ENCODE results near the gene PTGES3.
A peak's percentile ranks its signal among the peaks of the same experiment; 100 is the strongest.

Gene PTGES3

DNA sequence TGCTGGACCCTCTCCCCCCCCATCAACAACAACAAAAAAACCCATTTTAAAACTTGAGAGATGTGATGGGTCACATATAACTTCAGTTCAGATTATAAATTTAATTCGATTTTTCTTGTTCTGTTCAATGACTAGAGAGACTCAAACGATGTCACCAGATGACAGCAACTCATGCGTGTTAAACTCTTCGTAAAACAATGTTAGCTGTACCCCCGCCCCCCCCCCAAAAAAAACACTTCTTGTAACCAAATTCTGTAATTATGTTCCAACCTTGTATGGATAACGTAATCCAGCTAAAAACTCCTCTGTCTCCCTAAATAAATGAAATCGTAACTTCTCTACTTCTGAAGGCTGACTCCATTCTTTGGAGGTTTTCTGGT lies 37.6 kb upstream of the PTGES3 start (continued):
- peak; percentile 6; the same call in 1 of the 2 replicates for TF ChIP-seq ZNF654 (tag by site-specific recombination; IDR thresholded peaks at IDR 0.05; ENCODE audit: low read depth)
- TF ChIP-seq ZNF76 (tag by site-specific recombination; IDR thresholded peaks at IDR 0.05; ENCODE audit: borderline replicate concordance, low read depth): no peak
- no peak for TF ChIP-seq ZNF266 (tag by site-specific recombination; IDR thresholded peaks at IDR 0.05; ENCODE audit: low read depth)
- 0 out of 2 replicates have a peak, but pooled peaks have one; percentile 7 for TF ChIP-seq KLF8 (tag by site-specific recombination; IDR thresholded peaks at IDR 0.05)

DNA sequence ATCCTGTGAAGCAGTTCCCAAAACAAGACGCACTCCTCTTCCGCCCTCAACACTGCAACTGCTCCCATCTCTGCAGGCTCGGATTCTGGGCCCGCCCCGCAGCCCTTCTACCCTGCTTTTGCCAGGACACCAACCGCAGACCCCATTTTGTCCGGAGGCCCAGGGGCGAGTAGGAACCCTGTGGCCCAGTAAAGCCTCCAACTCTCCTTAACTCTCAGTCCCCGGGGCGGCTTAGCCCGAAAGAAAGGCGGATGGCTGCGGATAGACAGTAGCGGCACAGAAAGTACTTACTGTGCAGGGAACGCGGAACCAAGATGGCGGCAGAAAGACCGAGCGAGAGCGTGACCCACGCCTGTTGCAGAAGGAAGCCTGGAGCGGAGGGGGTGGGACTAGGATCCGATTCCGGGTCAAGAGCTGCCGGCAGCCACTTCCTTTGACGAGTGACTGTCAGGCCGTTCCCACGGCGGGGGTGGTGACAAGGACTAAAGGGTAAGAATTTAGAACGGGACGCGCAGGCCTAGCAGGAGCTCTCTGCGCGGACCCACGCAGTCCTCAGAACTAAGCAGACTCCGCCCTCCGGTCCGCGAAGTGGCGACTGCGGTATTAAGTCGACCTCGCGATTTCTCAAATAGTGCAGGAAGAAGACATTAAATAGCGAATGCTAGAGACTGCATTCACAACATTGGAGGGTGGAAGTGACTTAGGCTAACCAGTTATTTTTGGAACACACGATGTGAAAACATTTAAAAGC lies 37.1 kb upstream of the PTGES3 start, which contains the start of gene NACA:
Gene NACA (minus strand): TSS at position 328 of the 751 bp plus-strand sequence. CDS start 778 bp downstream, outside the sequence.
- H3K36me3 ChIP-seq (ENCODE audit: control insufficient read depth in 2 of 2, insufficient read depth in 1 of 2, low read length in 2 of 2): peaks cover 23 to 71% of the 10 kb centered on the region in 2 experiments
- CTCF ChIA-PET: interaction anchor here (0.6 to 1.7 kb wide), 5 partner anchors 57 to 387 kb away, joined by 3 to 9 read pairs (median 5); partner anchors contain the start of gene STAT6
- POLR2A ChIA-PET: interaction anchor here (0.5 to 5.1 kb wide), 25 partner anchors 9 to 751 kb away, joined by 3 to 63 read pairs (median 5); partner anchors contain the start of genes ATP5F1B, LRP1, PRIM1 and PTGES3
- TF ChIP-seq, protein P1, sequence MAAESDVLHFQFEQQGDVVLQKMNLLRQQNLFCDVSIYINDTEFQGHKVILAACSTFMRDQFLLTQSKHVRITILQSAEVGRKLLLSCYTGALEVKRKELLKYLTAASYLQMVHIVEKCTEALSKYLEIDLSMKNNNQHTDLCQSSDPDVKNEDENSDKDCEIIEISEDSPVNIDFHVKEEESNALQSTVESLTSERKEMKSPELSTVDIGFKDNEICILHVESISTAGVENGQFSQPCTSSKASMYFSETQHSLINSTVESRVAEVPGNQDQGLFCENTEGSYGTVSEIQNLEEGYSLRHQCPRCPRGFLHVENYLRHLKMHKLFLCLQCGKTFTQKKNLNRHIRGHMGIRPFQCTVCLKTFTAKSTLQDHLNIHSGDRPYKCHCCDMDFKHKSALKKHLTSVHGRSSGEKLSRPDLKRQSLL (tag by site-specific recombination; IDR thresholded peaks at IDR 0.05): peak; percentile 43; the same call in 1 of the 2 replicates
- no peak for TF ChIP-seq ZNF292 (tag by site-specific recombination; IDR thresholded peaks at IDR 0.05; ENCODE audit: borderline replicate concordance, low read depth)
- TF ChIP-seq, protein P2, sequence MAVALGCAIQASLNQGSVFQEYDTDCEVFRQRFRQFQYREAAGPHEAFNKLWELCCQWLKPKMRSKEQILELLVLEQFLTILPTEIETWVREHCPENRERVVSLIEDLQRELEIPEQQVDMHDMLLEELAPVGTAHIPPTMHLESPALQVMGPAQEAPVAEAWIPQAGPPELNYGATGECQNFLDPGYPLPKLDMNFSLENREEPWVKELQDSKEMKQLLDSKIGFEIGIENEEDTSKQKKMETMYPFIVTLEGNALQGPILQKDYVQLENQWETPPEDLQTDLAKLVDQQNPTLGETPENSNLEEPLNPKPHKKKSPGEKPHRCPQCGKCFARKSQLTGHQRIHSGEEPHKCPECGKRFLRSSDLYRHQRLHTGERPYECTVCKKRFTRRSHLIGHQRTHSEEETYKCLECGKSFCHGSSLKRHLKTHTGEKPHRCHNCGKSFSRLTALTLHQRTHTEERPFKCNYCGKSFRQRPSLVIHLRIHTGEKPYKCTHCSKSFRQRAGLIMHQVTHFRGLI (tag by site-specific recombination; IDR thresholded peaks at IDR 0.05): no peak
- peak; percentile 79; the same call in 1 of the 2 replicates for TF ChIP-seq ZSCAN23 (tag by site-specific recombination; IDR thresholded peaks at IDR 0.05)
- peak; percentile 98 for TF ChIP-seq ZNF2 (tag by site-specific recombination; IDR thresholded peaks at IDR 0.05)
- TF ChIP-seq, protein P3, sequence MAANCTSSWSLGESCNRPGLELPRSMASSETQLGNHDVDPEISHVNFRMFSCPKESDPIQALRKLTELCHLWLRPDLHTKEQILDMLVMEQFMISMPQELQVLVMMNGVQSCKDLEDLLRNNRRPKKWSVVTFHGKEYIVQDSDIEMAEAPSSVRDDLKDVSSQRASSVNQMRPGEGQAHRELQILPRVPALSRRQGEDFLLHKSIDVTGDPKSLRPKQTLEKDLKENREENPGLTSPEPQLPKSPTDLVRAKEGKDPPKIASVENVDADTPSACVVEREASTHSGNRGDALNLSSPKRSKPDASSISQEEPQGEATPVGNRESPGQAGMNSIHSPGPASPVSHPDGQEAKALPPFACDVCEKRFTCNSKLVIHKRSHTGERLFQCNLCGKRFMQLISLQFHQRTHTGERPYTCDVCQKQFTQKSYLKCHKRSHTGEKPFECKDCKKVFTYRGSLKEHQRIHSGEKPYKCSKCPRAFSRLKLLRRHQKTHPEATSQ (tag by site-specific recombination; IDR thresholded peaks at IDR 0.05): no peak
- no peak for TF ChIP-seq ZNF529 (tag by site-specific recombination; IDR thresholded peaks at IDR 0.05; ENCODE audit: insufficient replicate concordance)
- 0 out of 2 replicates have a peak, but pooled peaks have one; percentile 53 for TF ChIP-seq ZBTB1 (tag by site-specific recombination; IDR thresholded peaks at IDR 0.05)
- TF ChIP-seq KLF1 (tag by site-specific recombination; IDR thresholded peaks at IDR 0.05): peak; percentile 25; the same call in 1 of the 2 replicates
- peak; percentile 60 for TF ChIP-seq ZFP3 (tag by site-specific recombination; IDR thresholded peaks at IDR 0.05; ENCODE audit: low read depth)
- TF ChIP-seq, protein P4, sequence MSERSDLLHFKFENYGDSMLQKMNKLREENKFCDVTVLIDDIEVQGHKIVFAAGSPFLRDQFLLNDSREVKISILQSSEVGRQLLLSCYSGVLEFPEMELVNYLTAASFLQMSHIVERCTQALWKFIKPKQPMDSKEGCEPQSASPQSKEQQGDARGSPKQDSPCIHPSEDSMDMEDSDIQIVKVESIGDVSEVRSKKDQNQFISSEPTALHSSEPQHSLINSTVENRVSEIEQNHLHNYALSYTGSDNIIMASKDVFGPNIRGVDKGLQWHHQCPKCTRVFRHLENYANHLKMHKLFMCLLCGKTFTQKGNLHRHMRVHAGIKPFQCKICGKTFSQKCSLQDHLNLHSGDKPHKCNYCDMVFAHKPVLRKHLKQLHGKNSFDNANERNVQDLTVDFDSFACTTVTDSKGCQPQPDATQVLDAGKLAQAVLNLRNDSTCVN (tag by site-specific recombination; optimal IDR thresholded peaks at IDR 0.05): peak; percentile 84
- TF ChIP-seq ZBTB7A (tag by site-specific recombination; IDR thresholded peaks at IDR 0.05; ENCODE audit: low read depth): peak; percentile 93
- no peak for TF ChIP-seq ZNF155 (tag by site-specific recombination; IDR thresholded peaks at IDR 0.05)
- peak; percentile 69 for TF ChIP-seq ZNF843 (tag by site-specific recombination; IDR thresholded peaks at IDR 0.05)
- TF ChIP-seq ZNF473 (tag by site-specific recombination; IDR thresholded peaks at IDR 0.05): no peak
- TF ChIP-seq ZEB2 (tag by site-specific recombination; IDR thresholded peaks at IDR 0.05): peak; percentile 82
- peak; percentile 79 for TF ChIP-seq KLF9 (tag by site-specific recombination; IDR thresholded peaks at IDR 0.05; ENCODE audit: low read depth)
- TF ChIP-seq, protein P5, sequence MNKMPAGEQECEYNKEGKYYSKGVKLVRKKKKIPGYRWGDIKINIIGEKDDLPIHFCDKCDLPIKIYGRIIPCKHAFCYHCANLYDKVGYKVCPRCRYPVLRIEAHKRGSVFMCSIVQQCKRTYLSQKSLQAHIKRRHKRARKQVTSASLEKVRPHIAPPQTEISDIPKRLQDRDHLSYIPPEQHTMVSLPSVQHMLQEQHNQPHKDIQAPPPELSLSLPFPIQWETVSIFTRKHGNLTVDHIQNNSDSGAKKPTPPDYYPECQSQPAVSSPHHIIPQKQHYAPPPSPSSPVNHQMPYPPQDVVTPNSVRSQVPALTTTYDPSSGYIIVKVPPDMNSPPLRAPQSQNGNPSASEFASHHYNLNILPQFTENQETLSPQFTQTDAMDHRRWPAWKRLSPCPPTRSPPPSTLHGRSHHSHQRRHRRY (tag by site-specific recombination; IDR thresholded peaks at IDR 0.05): no peak
- TF ChIP-seq ZNF670 (tag by site-specific recombination; IDR thresholded peaks at IDR 0.05; ENCODE audit: low read depth): no peak
- peak; percentile 71 for TF ChIP-seq ZNF394 (tag by site-specific recombination; IDR thresholded peaks at IDR 0.05; ENCODE audit: borderline replicate concordance)
- no peak for TF ChIP-seq MYNN (tag by site-specific recombination; IDR thresholded peaks at IDR 0.05; ENCODE audit: borderline replicate concordance)
- TF ChIP-seq ZNF610 (tag by site-specific recombination; IDR thresholded peaks at IDR 0.05; ENCODE audit: borderline replicate concordance): peak; percentile 68; the same call in 1 of the 2 replicates
- peak; percentile 50; the same call in 1 of the 2 replicates for TF ChIP-seq ZNF10 (tag by site-specific recombination; IDR thresholded peaks at IDR 0.05)
- TF ChIP-seq WT1 (tag by site-specific recombination; IDR thresholded peaks at IDR 0.05): peak; percentile 64
- peak; percentile 75; the same call in 1 of the 2 replicates for TF ChIP-seq ZNF391 (tag by site-specific recombination; IDR thresholded peaks at IDR 0.05; ENCODE audit: borderline replicate concordance, low read depth)
- peak; percentile 98 for TF ChIP-seq YY1 (tag by site-specific recombination; IDR thresholded peaks at IDR 0.05)

More for the DNA sequence above, 37.1 kb upstream of the PTGES3 start, which contains the start of gene NACA:
- H3K9me3 ChIP-seq (ENCODE audit: control insufficient read depth, insufficient read depth, low read depth, low read length): no peaks in the 10 kb centered on the region
- H3K4me1 ChIP-seq (ENCODE audit: control insufficient read depth, insufficient read depth, low read length): peaks cover 7% of the 10 kb centered on the region; the same call in 1 of the 2 replicates
- peak within 1 kb of the TSS; percentile 73 for H3K4me3 ChIP-seq (ENCODE audit: low read depth, low read length)
- H3K27ac ChIP-seq (ENCODE audit: extremely low read depth, low read depth, low read length): peak within 1 kb of the TSS; percentile 99
